ENCODE measurements around the gene SLC25A34. TPM values are rescaled to one million over a fixed set of nuclear protein-coding genes. Genes with fewer than 3 reads are reported as not detected.

SLC25A34 gene
- total RNA-seq, 3 donors from 2014 or later (not counting 1 experiment from before 2014, with no cell fraction given), result 0.73 to 1.8 (median 1.6) TPM

DNA sequence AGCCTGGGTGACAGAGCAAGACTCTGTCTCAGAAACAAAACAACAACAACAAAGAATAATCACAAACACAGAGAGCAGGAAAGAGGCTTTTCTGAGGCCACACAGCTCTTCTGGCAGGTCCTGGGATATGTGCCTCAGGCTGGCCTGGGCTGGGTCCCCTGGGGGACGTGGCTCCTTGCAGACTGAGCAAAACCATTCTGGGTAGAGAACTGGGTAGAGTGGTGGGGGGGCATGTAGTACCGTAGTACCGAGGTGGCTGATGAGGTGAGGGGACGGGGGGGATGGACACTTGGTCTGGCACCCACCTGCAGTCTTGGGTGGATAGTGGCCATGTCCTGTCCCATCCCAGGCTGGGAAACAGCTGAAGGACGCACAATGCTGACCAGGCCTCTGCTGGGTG lies 12.2 kb downstream of the SLC25A34 start:
- Mint-ChIP-seq H3K36me3 (no peaks in the 10 kb centered on the region), H3K27ac (no peak overlapping the region)
- no peak for ATAC-seq

DNA sequence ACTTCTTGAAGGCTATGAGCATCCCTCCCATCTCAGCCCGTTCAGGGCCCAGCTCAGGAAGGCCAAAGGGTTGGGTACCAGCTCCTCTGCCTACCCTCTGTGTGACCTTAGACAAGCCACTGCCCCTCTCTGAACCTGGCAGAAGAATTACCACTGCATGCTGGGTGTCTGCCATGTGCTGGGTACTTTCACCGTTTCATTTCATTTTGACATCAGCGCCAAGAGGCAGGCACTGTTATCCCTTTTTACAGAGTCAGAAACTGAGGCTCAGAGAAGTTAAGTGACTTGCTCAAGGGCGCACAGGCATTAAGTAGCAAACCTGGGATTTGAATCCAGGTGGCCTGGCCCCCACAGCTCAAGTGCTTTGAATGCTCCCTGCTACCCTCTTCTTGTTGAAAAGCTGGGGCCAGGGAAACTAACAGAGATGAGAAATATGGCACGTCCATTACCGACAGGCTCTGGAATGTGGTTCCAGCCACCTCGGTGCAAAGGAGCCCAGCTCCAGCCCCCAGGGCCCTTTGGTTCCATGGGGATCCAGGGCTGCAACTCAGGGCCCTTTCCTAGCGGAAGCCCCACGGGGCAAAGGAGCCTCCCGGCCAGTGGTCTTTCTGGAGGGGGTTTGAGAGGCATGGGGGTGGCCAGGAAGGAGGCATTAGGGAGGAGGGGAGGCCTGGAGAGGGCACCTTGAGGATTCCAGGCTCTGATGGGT lies 12.8 kb downstream of the SLC25A34 start:
- Mint-ChIP-seq H3K27me3 (ENCODE audit: low read depth in 2 of 2) (no peaks in the 10 kb centered on the region), H3K27ac (no peak overlapping the region), H3K36me3 (no peaks in the 10 kb centered on the region), H3K4me3 (no peak overlapping the region), H3K9me3 (no peaks in the 10 kb centered on the region), H3K4me1 (no peaks in the 10 kb centered on the region)
- Histone ChIP-seq H3K4me3 (ENCODE audit: low read length) (no peak overlapping the region), H3K27ac (ENCODE audit: low read length) (no peak overlapping the region), H3K27me3 (ENCODE audit: control insufficient read depth, insufficient read depth, low read length) (no peaks in the 10 kb centered on the region), H3K4me1 (ENCODE audit: control insufficient read depth, insufficient read depth, low read length) (no peaks in the 10 kb centered on the region), H3K9me3 (ENCODE audit: control insufficient read depth, insufficient read depth, low read length) (no peaks in the 10 kb centered on the region), H3K36me3 (ENCODE audit: control insufficient read depth, insufficient read depth, low read length) (no peaks in the 10 kb centered on the region)
- intact Hi-C loops (cut with micrococcal nuclease), result no loop called here
- WGBS (ENCODE audit: insufficient coverage), result 90% methylated on average over 10 of the region's 10 CpGs
- DNase-seq (no peak), ATAC-seq (no peak)
- TF ChIP-seq, protein P1, sequence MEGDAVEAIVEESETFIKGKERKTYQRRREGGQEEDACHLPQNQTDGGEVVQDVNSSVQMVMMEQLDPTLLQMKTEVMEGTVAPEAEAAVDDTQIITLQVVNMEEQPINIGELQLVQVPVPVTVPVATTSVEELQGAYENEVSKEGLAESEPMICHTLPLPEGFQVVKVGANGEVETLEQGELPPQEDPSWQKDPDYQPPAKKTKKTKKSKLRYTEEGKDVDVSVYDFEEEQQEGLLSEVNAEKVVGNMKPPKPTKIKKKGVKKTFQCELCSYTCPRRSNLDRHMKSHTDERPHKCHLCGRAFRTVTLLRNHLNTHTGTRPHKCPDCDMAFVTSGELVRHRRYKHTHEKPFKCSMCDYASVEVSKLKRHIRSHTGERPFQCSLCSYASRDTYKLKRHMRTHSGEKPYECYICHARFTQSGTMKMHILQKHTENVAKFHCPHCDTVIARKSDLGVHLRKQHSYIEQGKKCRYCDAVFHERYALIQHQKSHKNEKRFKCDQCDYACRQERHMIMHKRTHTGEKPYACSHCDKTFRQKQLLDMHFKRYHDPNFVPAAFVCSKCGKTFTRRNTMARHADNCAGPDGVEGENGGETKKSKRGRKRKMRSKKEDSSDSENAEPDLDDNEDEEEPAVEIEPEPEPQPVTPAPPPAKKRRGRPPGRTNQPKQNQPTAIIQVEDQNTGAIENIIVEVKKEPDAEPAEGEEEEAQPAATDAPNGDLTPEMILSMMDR (IDR thresholded peaks at IDR 0.05), result no peak

More for the DNA sequence above, 12.2 kb downstream of the SLC25A34 start:
- no peak overlapping the region for H3K4me3 ChIP-seq (ENCODE audit: low read length)
- H3K9me3 Mint-ChIP-seq, result no peaks in the 10 kb centered on the region
- 75% methylated on average over 5 of the region's 5 CpGs for WGBS (ENCODE audit: insufficient coverage)
- H3K27ac ChIP-seq (ENCODE audit: low read length), result no peak overlapping the region
- intact Hi-C loops (cut with micrococcal nuclease), result no loop called here
- H3K9me3 ChIP-seq (ENCODE audit: control insufficient read depth, insufficient read depth, low read length), result no peaks in the 10 kb centered on the region
- H3K27me3 ChIP-seq (ENCODE audit: control insufficient read depth, insufficient read depth, low read length), result no peaks in the 10 kb centered on the region
- no peaks in the 10 kb centered on the region for H3K27me3 Mint-ChIP-seq (ENCODE audit: low read depth in 2 of 2)
- H3K4me1 ChIP-seq (ENCODE audit: control insufficient read depth, insufficient read depth, low read length), result no peaks in the 10 kb centered on the region
- TF ChIP-seq, protein P1 (IDR thresholded peaks at IDR 0.05), result no peak
- no peak overlapping the region for H3K4me3 Mint-ChIP-seq
- H3K4me1 Mint-ChIP-seq, result no peaks in the 10 kb centered on the region
- DNase-seq, result no peak
- no peaks in the 10 kb centered on the region for H3K36me3 ChIP-seq (ENCODE audit: control insufficient read depth, insufficient read depth, low read length)

DNA sequence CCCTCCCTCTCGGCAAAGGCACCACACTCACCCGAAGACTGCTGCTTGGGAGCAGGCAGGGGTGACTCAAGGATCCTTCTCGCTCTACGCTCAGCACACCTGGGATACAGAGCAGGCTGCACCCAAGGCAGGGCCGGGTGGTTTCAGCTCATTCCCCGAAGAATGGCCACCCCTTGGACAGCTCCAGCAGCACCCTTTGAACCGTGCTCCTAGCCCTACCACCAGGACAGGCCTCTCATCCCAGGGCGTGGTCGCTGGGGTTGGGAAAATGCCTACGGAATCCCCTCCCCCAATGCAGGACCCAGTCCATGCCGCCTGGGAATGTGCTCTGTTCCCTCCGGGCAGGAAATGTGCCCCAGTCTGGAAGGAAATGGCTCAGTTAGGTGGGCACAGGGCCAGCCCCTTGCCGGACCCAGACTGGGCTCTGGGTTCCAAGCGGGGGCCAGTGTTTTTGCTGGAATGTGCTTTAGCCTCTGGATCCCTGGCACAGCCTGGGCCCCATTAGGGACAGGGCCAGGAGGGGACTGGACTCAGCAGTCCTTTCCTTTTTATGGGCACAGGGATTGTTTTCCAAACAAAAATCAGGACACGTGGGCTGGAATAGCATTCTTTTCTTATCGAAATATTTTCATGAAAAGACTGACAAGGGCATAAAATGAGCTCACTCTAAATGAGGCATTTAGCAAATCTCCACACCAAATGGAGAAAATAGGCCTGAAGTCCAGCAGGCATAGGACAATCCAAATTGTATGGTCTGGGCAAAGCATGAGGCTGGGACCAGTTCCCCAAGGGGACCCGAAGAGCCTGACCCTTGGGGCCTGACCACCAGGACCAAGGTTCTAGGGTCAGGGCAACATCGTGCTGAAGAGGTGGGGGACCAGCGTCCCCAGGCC lies 13.6 kb downstream of the SLC25A34 start:
- H3K4me3 Mint-ChIP-seq, result no peak overlapping the region
- ATAC-seq, result no peak
- WGBS (ENCODE audit: insufficient coverage), result 82% methylated on average over 19 of the region's 19 CpGs
- H3K9me3 Mint-ChIP-seq, result no peaks in the 10 kb centered on the region
- intact Hi-C loops (cut with micrococcal nuclease), result no loop called here
- Histone ChIP-seq H3K36me3 (ENCODE audit: control insufficient read depth, insufficient read depth, low read length) (no peaks in the 10 kb centered on the region), H3K27me3 (ENCODE audit: control insufficient read depth, insufficient read depth, low read length) (no peaks in the 10 kb centered on the region), H3K9me3 (ENCODE audit: control insufficient read depth, insufficient read depth, low read length) (no peaks in the 10 kb centered on the region), H3K4me3 (ENCODE audit: low read length) (no peak overlapping the region), H3K27ac (ENCODE audit: low read length) (no peak overlapping the region), H3K4me1 (ENCODE audit: control insufficient read depth, insufficient read depth, low read length) (no peaks in the 10 kb centered on the region)
- H3K27ac Mint-ChIP-seq, result no peak overlapping the region
- no peaks in the 10 kb centered on the region for H3K4me1 Mint-ChIP-seq
- H3K27me3 Mint-ChIP-seq (ENCODE audit: low read depth in 2 of 2), result no peaks in the 10 kb centered on the region
- DNase-seq, result no peak
- TF ChIP-seq, protein P1 (IDR thresholded peaks at IDR 0.05), result no peak
- H3K36me3 Mint-ChIP-seq, result no peaks in the 10 kb centered on the region
